ENCODE data around the gene OR2M5. TPM values are rescaled to one million over a fixed set of nuclear protein-coding genes. Genes with fewer than 3 reads are reported as not detected.

Gene OR2M5
- total and polyA plus RNA-seq, 2 donors (not counting 1 experiment from before 2014, with no cell fraction given) = not detected

DNA sequence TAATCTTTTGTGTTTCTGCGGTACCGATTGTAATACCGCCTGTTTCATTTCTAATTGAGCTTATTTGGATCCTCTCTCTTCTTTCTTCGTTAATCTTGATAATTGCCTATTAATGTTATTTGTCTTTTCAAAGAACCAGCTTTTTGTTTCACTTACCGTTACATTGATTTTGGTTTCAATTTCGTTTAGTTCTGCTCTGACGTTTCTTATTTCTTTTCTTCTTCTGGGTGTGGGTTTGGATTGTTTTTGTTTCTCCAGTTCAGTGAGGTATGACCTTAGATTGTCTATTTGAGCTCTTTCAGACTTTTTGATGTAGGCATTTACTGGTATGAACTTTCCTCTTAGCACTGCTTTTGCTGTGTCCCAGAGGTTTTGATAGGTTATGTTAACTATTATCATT, 39.0 kb downstream of the OR2M5 start:
- Histone ChIP-seq H3K4me3 (replicated peaks in 1 of 4; ENCODE audit: control extremely low read depth in 1 of 4, insufficient read depth in 1 of 4, low read depth in 3 of 4, low read length in 4 of 4) (no peak overlapping the region), H3K9ac (ENCODE audit: insufficient read depth, low read length) (no peak overlapping the region), H3K4me1 (ENCODE audit: control insufficient read depth, extremely low read depth, insufficient read depth, low read length) (no peaks in the 10 kb centered on the region), H3K9me3 (ENCODE audit: control insufficient read depth, insufficient read depth, low read depth, low read length) (no peaks in the 10 kb centered on the region), H3K79me2 (ENCODE audit: control insufficient read depth, insufficient read depth, low read length) (no peaks in the 10 kb centered on the region), H2AFZ (ENCODE audit: low read length) (no peak overlapping the region), H3K36me3 (ENCODE audit: control insufficient read depth, insufficient read depth, low read length) (no peaks in the 10 kb centered on the region), H3K4me2 (ENCODE audit: extremely low read depth, insufficient read depth, low read length) (no peak overlapping the region), H3K27ac (ENCODE audit: insufficient read depth, low read length) (no peak overlapping the region), H4K20me1 (ENCODE audit: control insufficient read depth, extremely low read depth, insufficient read depth, low read length) (no peaks in the 10 kb centered on the region), H3K27me3 (ENCODE audit: control insufficient read depth, insufficient read depth, low read length) (no peaks in the 10 kb centered on the region)
- TF ChIP-seq EZH2 (IDR thresholded peaks at IDR 0.05; ENCODE audit: low read length, missing control alignments) = no peak
- TF ChIP-seq, protein P1, sequence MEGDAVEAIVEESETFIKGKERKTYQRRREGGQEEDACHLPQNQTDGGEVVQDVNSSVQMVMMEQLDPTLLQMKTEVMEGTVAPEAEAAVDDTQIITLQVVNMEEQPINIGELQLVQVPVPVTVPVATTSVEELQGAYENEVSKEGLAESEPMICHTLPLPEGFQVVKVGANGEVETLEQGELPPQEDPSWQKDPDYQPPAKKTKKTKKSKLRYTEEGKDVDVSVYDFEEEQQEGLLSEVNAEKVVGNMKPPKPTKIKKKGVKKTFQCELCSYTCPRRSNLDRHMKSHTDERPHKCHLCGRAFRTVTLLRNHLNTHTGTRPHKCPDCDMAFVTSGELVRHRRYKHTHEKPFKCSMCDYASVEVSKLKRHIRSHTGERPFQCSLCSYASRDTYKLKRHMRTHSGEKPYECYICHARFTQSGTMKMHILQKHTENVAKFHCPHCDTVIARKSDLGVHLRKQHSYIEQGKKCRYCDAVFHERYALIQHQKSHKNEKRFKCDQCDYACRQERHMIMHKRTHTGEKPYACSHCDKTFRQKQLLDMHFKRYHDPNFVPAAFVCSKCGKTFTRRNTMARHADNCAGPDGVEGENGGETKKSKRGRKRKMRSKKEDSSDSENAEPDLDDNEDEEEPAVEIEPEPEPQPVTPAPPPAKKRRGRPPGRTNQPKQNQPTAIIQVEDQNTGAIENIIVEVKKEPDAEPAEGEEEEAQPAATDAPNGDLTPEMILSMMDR (conservative IDR thresholded peaks at IDR 0.05 in 1 of 2, IDR thresholded peaks at IDR 0.05 in 1 of 2; ENCODE audit: low read depth in 1 of 2, low read length in 2 of 2) = no peak
- no peak for DNase-seq (ENCODE audit: low read depth in 2 of 2)

DNA sequence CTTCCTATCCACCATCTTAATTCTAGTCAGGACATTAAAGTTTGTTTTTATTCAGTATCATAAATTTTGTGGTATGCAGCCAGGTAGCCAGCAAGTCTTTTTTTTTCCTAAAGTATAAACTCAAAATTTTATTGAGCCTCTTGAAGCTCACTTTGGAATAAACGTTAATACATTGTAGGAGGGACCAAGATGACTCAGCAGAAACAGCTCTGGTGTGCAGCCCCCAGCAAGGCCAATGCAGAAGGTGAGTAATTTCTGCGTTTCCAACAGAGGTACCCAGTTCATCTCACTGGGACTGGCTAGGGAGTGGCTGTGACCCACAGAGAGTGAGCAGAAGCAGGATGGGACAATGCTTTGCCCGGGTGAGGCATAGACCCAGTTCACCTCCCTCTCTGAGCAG, 42.4 kb downstream of the OR2M5 start:
- no peak for DNase-seq (ENCODE audit: low read depth in 2 of 2)
- no peaks in the 10 kb centered on the region for H3K4me1 ChIP-seq (ENCODE audit: control insufficient read depth, extremely low read depth, insufficient read depth, low read length)

DNA sequence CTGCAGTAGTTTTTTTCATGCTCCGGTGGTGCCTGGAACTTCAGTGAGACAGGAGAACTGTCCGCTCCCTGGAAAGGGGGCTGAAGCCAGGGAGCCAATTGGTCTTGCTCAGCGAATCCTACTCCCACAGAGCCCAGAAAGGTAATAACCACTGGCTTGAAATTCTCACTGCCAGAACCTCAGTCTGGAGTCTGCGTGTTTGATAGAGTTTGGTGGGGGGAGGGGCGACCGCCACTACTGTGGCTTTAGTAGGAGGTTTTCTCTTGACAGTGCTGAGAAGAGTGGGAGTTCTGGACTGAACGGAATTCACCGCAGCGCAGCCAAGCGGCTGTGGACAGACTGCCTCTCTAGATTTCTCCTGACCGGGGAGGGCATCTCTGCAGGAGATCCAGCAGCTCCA, 44.1 kb downstream of the OR2M5 start:
- Histone ChIP-seq H3K4me2 (ENCODE audit: extremely low read depth, insufficient read depth, low read length) (no peak overlapping the region), H3K4me3 (replicated peaks in 1 of 4; ENCODE audit: control extremely low read depth in 1 of 4, insufficient read depth in 1 of 4, low read depth in 3 of 4, low read length in 4 of 4) (no peak overlapping the region), H3K79me2 (ENCODE audit: control insufficient read depth, insufficient read depth, low read length) (no peaks in the 10 kb centered on the region), H3K27me3 (ENCODE audit: control insufficient read depth, insufficient read depth, low read length) (no peaks in the 10 kb centered on the region), H2AFZ (ENCODE audit: low read length) (no peak overlapping the region), H3K4me1 (ENCODE audit: control insufficient read depth, extremely low read depth, insufficient read depth, low read length) (no peaks in the 10 kb centered on the region), H3K36me3 (ENCODE audit: control insufficient read depth, insufficient read depth, low read length) (no peaks in the 10 kb centered on the region), H3K9ac (ENCODE audit: insufficient read depth, low read length) (no peak overlapping the region), H3K27ac (ENCODE audit: insufficient read depth, low read length) (no peak overlapping the region), H4K20me1 (ENCODE audit: control insufficient read depth, extremely low read depth, insufficient read depth, low read length) (no peaks in the 10 kb centered on the region), H3K9me3 (ENCODE audit: control insufficient read depth, insufficient read depth, low read depth, low read length) (no peaks in the 10 kb centered on the region)
- TF ChIP-seq, protein P1 (conservative IDR thresholded peaks at IDR 0.05 in 1 of 2, IDR thresholded peaks at IDR 0.05 in 1 of 2; ENCODE audit: low read depth in 1 of 2, low read length in 2 of 2) = no peak
- no peak for TF ChIP-seq EZH2 (IDR thresholded peaks at IDR 0.05; ENCODE audit: low read length, missing control alignments)
- no peak for DNase-seq (ENCODE audit: low read depth in 2 of 2)

More for the DNA sequence above, 42.4 kb downstream of the OR2M5 start:
- Histone ChIP-seq H3K9ac (ENCODE audit: insufficient read depth, low read length) (no peak overlapping the region), H3K79me2 (ENCODE audit: control insufficient read depth, insufficient read depth, low read length) (no peaks in the 10 kb centered on the region), H3K4me2 (ENCODE audit: extremely low read depth, insufficient read depth, low read length) (no peak overlapping the region), H3K27me3 (ENCODE audit: control insufficient read depth, insufficient read depth, low read length) (no peaks in the 10 kb centered on the region), H3K36me3 (ENCODE audit: control insufficient read depth, insufficient read depth, low read length) (no peaks in the 10 kb centered on the region), H3K4me3 (replicated peaks in 1 of 4; ENCODE audit: control extremely low read depth in 1 of 4, insufficient read depth in 1 of 4, low read depth in 3 of 4, low read length in 4 of 4) (no peak overlapping the region), H3K27ac (ENCODE audit: insufficient read depth, low read length) (no peak overlapping the region), H2AFZ (ENCODE audit: low read length) (no peak overlapping the region), H3K9me3 (ENCODE audit: control insufficient read depth, insufficient read depth, low read depth, low read length) (no peaks in the 10 kb centered on the region), H4K20me1 (ENCODE audit: control insufficient read depth, extremely low read depth, insufficient read depth, low read length) (no peaks in the 10 kb centered on the region)
- no peak for TF ChIP-seq EZH2 (IDR thresholded peaks at IDR 0.05; ENCODE audit: low read length, missing control alignments)
- TF ChIP-seq, protein P1 (conservative IDR thresholded peaks at IDR 0.05 in 1 of 2, IDR thresholded peaks at IDR 0.05 in 1 of 2; ENCODE audit: low read depth in 1 of 2, low read length in 2 of 2) = no peak

Data from fibroblast of lung (primary cell).